ENCODE data around the gene USP30.

- TF ChIP-seq POLR2A (IDR thresholded peaks at IDR 0.05) (peak in 1 of 3 donors; percentile 8), CTCF (IDR thresholded peaks at IDR 0.05) (no peak)
Measured at GRCh38 chr12:109020796-109021380, 31.5 kb upstream of the USP30 start, which contains the start of gene SVOP.

All from body of pancreas (tissue), 4 donors.